Skeletal muscle satellite cell (primary cell): ENCODE data around the gene KCNJ10.

ENCODE experiments used
- H3K27me3 ChIP-seq: 2 replicates; pipeline ENCODE4 v1.7.0; 2013; ENCODE audit warnings: low read length; ENCODE audit not compliant: control insufficient read depth, insufficient read depth
- H3K36me3 ChIP-seq: 2 replicates; pipeline ENCODE4 v1.7.0; 2013; ENCODE audit warnings: mild to moderate bottlenecking, control low read depth, low read length; ENCODE audit not compliant: insufficient read depth
- H3K4me1 ChIP-seq: 2 replicates; pipeline ENCODE4 v1.7.0; 2013; ENCODE audit warnings: low read length; ENCODE audit not compliant: control insufficient read depth, insufficient read depth
- H3K4me2 ChIP-seq: 2 replicates; pipeline ENCODE4 v1.7.0; 2013; ENCODE audit warnings: mild to moderate bottlenecking, low read length
- H3K4me3 ChIP-seq: 2 replicates; pipeline ENCODE4 v1.7.0; 2013; ENCODE audit warnings: low read length
- H3K9ac ChIP-seq: 2 replicates; pipeline ENCODE4 v1.7.0; 2013; ENCODE audit warnings: mild to moderate bottlenecking, low read depth, low read length, moderate library complexity
- H3K9me3 ChIP-seq: replicated peaks from 2 replicates; pipeline ENCODE4 v1.7.0; 2013; ENCODE audit warnings: mild to moderate bottlenecking, control low read depth, low read length

Gene KCNJ10

GRCh38 chr1:159964144-159964543 is 105.8 kb downstream of the KCNJ10 start:
- no peaks in the 10 kb centered on the region for H3K36me3 ChIP-seq
- no peak overlapping the region for H3K4me3 ChIP-seq
- H3K9me3 ChIP-seq, result no peaks in the 10 kb centered on the region
- H3K4me1 ChIP-seq, result peaks cover 9% of the 10 kb centered on the region
- H3K4me2 ChIP-seq, result no peak overlapping the region
- peaks cover 2% of the 10 kb centered on the region for H3K27me3 ChIP-seq
- H3K9ac ChIP-seq, result no peak overlapping the region

- no peaks in the 10 kb centered on the region for H3K36me3 ChIP-seq
- peaks cover 9% of the 10 kb centered on the region for H3K4me1 ChIP-seq
- H3K4me2 ChIP-seq, result no peak overlapping the region
- H3K9ac ChIP-seq, result no peak overlapping the region
- no peaks in the 10 kb centered on the region for H3K27me3 ChIP-seq
- H3K4me3 ChIP-seq, result no peak overlapping the region
- no peaks in the 10 kb centered on the region for H3K9me3 ChIP-seq
Measured at GRCh38 chr1:159962176-159962575, 107.8 kb downstream of the KCNJ10 start.

GRCh38 chr1:159961636-159962035 is 108.3 kb downstream of the KCNJ10 start:
- H3K4me3 ChIP-seq, result no peak overlapping the region
- peak overlapping the region; percentile 66 for H3K4me2 ChIP-seq
- H3K36me3 ChIP-seq, result no peaks in the 10 kb centered on the region
- peaks cover 9% of the 10 kb centered on the region for H3K4me1 ChIP-seq
- no peak overlapping the region for H3K9ac ChIP-seq
- H3K27me3 ChIP-seq, result no peaks in the 10 kb centered on the region
- H3K9me3 ChIP-seq, result no peaks in the 10 kb centered on the region

GRCh38 chr1:159960721-159961381 is 109.1 kb downstream of the KCNJ10 start:
- H3K4me3 ChIP-seq, result peak overlapping the region; percentile 44

GRCh38 chr1:159959451-159959850 is 110.5 kb downstream of the KCNJ10 start:
- peaks cover 9% of the 10 kb centered on the region for H3K4me1 ChIP-seq
- no peak overlapping the region for H3K4me2 ChIP-seq
- no peaks in the 10 kb centered on the region for H3K27me3 ChIP-seq
- no peak overlapping the region for H3K4me3 ChIP-seq
- no peak overlapping the region for H3K9ac ChIP-seq
- H3K9me3 ChIP-seq, result no peaks in the 10 kb centered on the region
- H3K36me3 ChIP-seq, result no peaks in the 10 kb centered on the region

More at GRCh38 chr1:159960721-159961381, 109.1 kb downstream of the KCNJ10 start:
- Histone ChIP-seq H3K9me3 (no peaks in the 10 kb centered on the region), H3K27me3 (no peaks in the 10 kb centered on the region), H3K4me2 (peak overlapping the region; percentile 66), H3K4me1 (peaks cover 9% of the 10 kb centered on the region), H3K9ac (no peak overlapping the region), H3K36me3 (no peaks in the 10 kb centered on the region)

GRCh38 chr1:159958719-159959380 is 111.1 kb downstream of the KCNJ10 start:
- peaks cover 10% of the 10 kb centered on the region for H3K4me1 ChIP-seq
- no peaks in the 10 kb centered on the region for H3K9me3 ChIP-seq
- H3K27me3 ChIP-seq, result no peaks in the 10 kb centered on the region
- no peak overlapping the region for H3K4me3 ChIP-seq
- no peak overlapping the region for H3K4me2 ChIP-seq
- no peaks in the 10 kb centered on the region for H3K36me3 ChIP-seq
- H3K9ac ChIP-seq, result no peak overlapping the region

- Histone ChIP-seq H3K4me2 (no peak overlapping the region), H3K9ac (no peak overlapping the region), H3K4me3 (no peak overlapping the region), H3K27me3 (peaks cover 9% of the 10 kb centered on the region), H3K4me1 (peaks cover 13% of the 10 kb centered on the region), H3K36me3 (no peaks in the 10 kb centered on the region), H3K9me3 (no peaks in the 10 kb centered on the region)
Measured at GRCh38 chr1:159957824-159958268, 112.1 kb downstream of the KCNJ10 start.

GRCh38 chr1:159955456-159955855 is 114.5 kb downstream of the KCNJ10 start:
- H3K36me3 ChIP-seq, result no peaks in the 10 kb centered on the region
- H3K27me3 ChIP-seq, result peaks cover 28% of the 10 kb centered on the region
- no peak overlapping the region for H3K4me3 ChIP-seq
- peaks cover 6% of the 10 kb centered on the region for H3K4me1 ChIP-seq
- H3K9ac ChIP-seq, result no peak overlapping the region
- no peaks in the 10 kb centered on the region for H3K9me3 ChIP-seq
- H3K4me2 ChIP-seq, result no peak overlapping the region

GRCh38 chr1:159953536-159954515 is 116.1 kb downstream of the KCNJ10 start, which contains the start of gene SLAMF9:
TSS of gene SLAMF9 (minus strand) at chr1:159954237. CDS start at chr1:159954137, 100 bp downstream.
- H3K36me3 ChIP-seq, result no peaks in the 10 kb centered on the region
- no peak within 1 kb of the TSS for H3K9ac ChIP-seq
- H3K9me3 ChIP-seq, result no peaks in the 10 kb centered on the region
- no peak within 1 kb of the TSS for H3K4me2 ChIP-seq
- H3K27me3 ChIP-seq, result peaks cover 34% of the 10 kb centered on the region
- peaks cover 4% of the 10 kb centered on the region for H3K4me1 ChIP-seq
- H3K4me3 ChIP-seq, result no peak within 1 kb of the TSS

- Histone ChIP-seq H3K4me2 (no peak overlapping the region), H3K9me3 (no peaks in the 10 kb centered on the region), H3K27me3 (peaks cover 34% of the 10 kb centered on the region), H3K36me3 (no peaks in the 10 kb centered on the region), H3K4me1 (peaks cover 4% of the 10 kb centered on the region), H3K4me3 (no peak overlapping the region), H3K9ac (no peak overlapping the region)
Measured at GRCh38 chr1:159952932-159953331, 117.0 kb downstream of the KCNJ10 start.

GRCh38 chr1:159951551-159951950 is 118.4 kb downstream of the KCNJ10 start:
- Histone ChIP-seq H3K4me3 (no peak overlapping the region), H3K9me3 (no peaks in the 10 kb centered on the region), H3K9ac (no peak overlapping the region), H3K4me2 (no peak overlapping the region), H3K4me1 (peaks cover 4% of the 10 kb centered on the region), H3K36me3 (no peaks in the 10 kb centered on the region), H3K27me3 (peaks cover 38% of the 10 kb centered on the region)
